Kidney (tissue), 14 donors: ENCODE results near the gene GPBP1L1. TPM values are rescaled to one million over a fixed set of nuclear protein-coding genes. Genes with fewer than 3 reads are reported as not detected.

Experiments
- DNase-seq, 5 donors: peaks; one replicate each; pipeline ENCODE4 v3.0.0-alpha.2; 2013 to 2020
- FAIRE-seq: peaks from 2 replicates; lab custom pipeline; 2012; peaks lifted over from hg19 to GRCh38; lab: Jason Lieb, UNC
- H3K27ac ChIP-seq, 2 donors: one replicate each; pipeline ENCODE4 v1.7.0; 2013; ENCODE audit warnings: low read depth in 2 of 2, low read length in 2 of 2, inconsistent platforms in 1 of 2
- H3K27me3 ChIP-seq: one replicate; pipeline ENCODE4 v1.7.1; 2013; ENCODE audit warnings: low read length, inconsistent platforms; ENCODE audit not compliant: control insufficient read depth, insufficient read depth
- H3K36me3 ChIP-seq, 3 donors: one replicate each; pipeline versions ENCODE4 v1.7.0 to v1.7.1; 2013; ENCODE audit warnings: low read length in 3 of 3, control low read depth in 1 of 3, inconsistent platforms in 1 of 3; ENCODE audit not compliant: insufficient read depth in 3 of 3, control insufficient read depth in 2 of 3
- H3K4me1 ChIP-seq, 3 donors: one replicate each; pipeline versions ENCODE4 v1.7.0 to v1.7.1; 2013; ENCODE audit warnings: low read length in 3 of 3, inconsistent platforms in 1 of 3, low read depth in 1 of 3; ENCODE audit not compliant: control insufficient read depth in 2 of 3, insufficient read depth in 2 of 3
- H3K4me3 ChIP-seq, 3 donors: one replicate each; pipeline versions ENCODE4 v1.7.0 to v1.8.1; 2013; ENCODE audit warnings: low read length in 3 of 3, control low read depth in 1 of 3, inconsistent platforms in 1 of 3
- H3K9ac ChIP-seq, 3 donors: one replicate each; pipeline versions ENCODE4 v1.7.0 to v1.7.1; 2013; ENCODE audit warnings: low read length in 3 of 3, control low read depth in 1 of 3, inconsistent platforms in 1 of 3
- H3K9me3 ChIP-seq, 3 donors: one replicate each; pipeline versions ENCODE4 v1.7.0 to v1.7.1; 2013; ENCODE audit warnings: low read length in 3 of 3, control low read depth in 1 of 3, inconsistent platforms in 1 of 3; ENCODE audit not compliant: control insufficient read depth in 2 of 3, insufficient read depth in 1 of 3
- CTCF ChIP-seq: IDR thresholded peaks from 3 replicates; pipeline ENCODE4 v1.5.1; 2012; ENCODE audit warnings: mild to moderate bottlenecking, moderate library complexity, borderline replicate concordance; ENCODE audit not compliant: insufficient read depth; ENCODE audit errors: extremely low read depth
- intact Hi-C: fragments of 100-400 bp; cut with DNase I; formaldehyde crosslinking; loops from one replicate; pipeline ENCODE4 v1.11.1; 2022
- polyA plus RNA-seq: library from polyadenylated mRNA; stranded (reverse); fragments of 350-450 nt; fragmentation: Illumina TruSeq; extraction: RNeasy Lipid Tissue Mini Kit (QIAGEN cat#74804); gene quantifications from one replicate; pipeline ENCODE4 v1.2.3, GENCODE V29; 2014; ENCODE audit warnings: low read depth, low replicate concordance; ENCODE audit not compliant: insufficient read depth
- total RNA-seq: library from RNA; stranded (reverse); fragmentation: NEBNext Ultra II Directional; extraction: Animal tissue kit (Norgen Biotek cat#: 25700); gene quantifications from one replicate; pipeline ENCODE4 v1.2.1, GENCODE V29; 2021
- donor health status: control.
- donor health status: control.
- donor health status: control.
- donor health status: control.
- donor health status: control.
- donor health status: DM: yes; HTN: yes; CAD: no.
- donor health status: Normal renal cell carcinoma (clear cell type).

Gene GPBP1L1
- total and polyA plus RNA-seq, 2 donors from 2014 or later, result 59.1 to 146 TPM

GRCh38 chr1:45644661-45645060 lies 41.7 kb downstream of the GPBP1L1 start:
- DNase-seq (no peak), FAIRE-seq (no peak)
- TF ChIP-seq CTCF, result no peak
- intact Hi-C loops, result no loop called here
- peaks cover 0 to 7% (median 0%) of the 10 kb centered on the region in 3 donors for H3K4me1 ChIP-seq
- H3K27me3 ChIP-seq, result no peaks in the 10 kb centered on the region
- no peak overlapping the region for H3K4me3 ChIP-seq
- H3K9ac ChIP-seq, result peak overlapping the region in 1 of 3 donors; percentile 41
- no peaks in the 10 kb centered on the region for H3K9me3 ChIP-seq
- H3K27ac ChIP-seq, result no peak overlapping the region
- peaks cover 8 to 20% (median 13%) of the 10 kb centered on the region in 3 donors for H3K36me3 ChIP-seq

GRCh38 chr1:45643978-45644377 lies 42.4 kb downstream of the GPBP1L1 start:
- Histone ChIP-seq H3K9ac (no peak overlapping the region), H3K27me3 (no peaks in the 10 kb centered on the region), H3K27ac (no peak overlapping the region), H3K36me3 (peaks cover 10 to 24% (median 16%) of the 10 kb centered on the region in 3 donors), H3K4me3 (no peak overlapping the region), H3K4me1 (peaks cover 0 to 7% (median 0%) of the 10 kb centered on the region in 3 donors), H3K9me3 (no peaks in the 10 kb centered on the region)
- DNase-seq (peak in 2 of 5 donors; percentile 16 to 38), FAIRE-seq (no peak)
- intact Hi-C loops, result no loop called here
- TF ChIP-seq CTCF, result no peak

- Histone ChIP-seq H3K9me3 (no peaks in the 10 kb centered on the region), H3K27ac (no peak overlapping the region), H3K4me1 (peaks cover 0 to 7% (median 0%) of the 10 kb centered on the region in 3 donors), H3K36me3 (peaks cover 10 to 27% (median 23%) of the 10 kb centered on the region in 3 donors), H3K27me3 (no peaks in the 10 kb centered on the region), H3K9ac (no peak overlapping the region), H3K4me3 (no peak overlapping the region)
- no peak for FAIRE-seq
- intact Hi-C loops, result no loop called here
- TF ChIP-seq CTCF, result no peak
- no peak for DNase-seq
These were observed 43.0 kb downstream of the GPBP1L1 start for GRCh38 chr1:45643321-45643720.

- Histone ChIP-seq H3K4me3 (no peak overlapping the region), H3K27me3 (no peaks in the 10 kb centered on the region), H3K9ac (no peak overlapping the region), H3K9me3 (no peaks in the 10 kb centered on the region), H3K27ac (no peak overlapping the region), H3K36me3 (peaks cover 10 to 29% (median 28%) of the 10 kb centered on the region in 3 donors), H3K4me1 (peaks cover 0 to 7% (median 0%) of the 10 kb centered on the region in 3 donors)
- FAIRE-seq (no peak), DNase-seq (no peak)
- intact Hi-C loops, result no loop called here
- no peak for TF ChIP-seq CTCF
These were observed 46.0 kb downstream of the GPBP1L1 start for GRCh38 chr1:45640293-45640692.
